H1 (cell line): ENCODE measurements around the gene VSIG10. TPM values are rescaled to one million over a fixed set of nuclear protein-coding genes. Genes with fewer than 3 reads are reported as not detected.

Experiments
- CTCF ChIA-PET: fragments of 300-600 bp; sonication (Branson Sonifier 250); formaldehyde crosslinking; loops from one replicate; lab custom pipeline; 2021; ENCODE audit not compliant: partially characterized antibody; lab: Charles Lee
- POLR2A ChIA-PET: fragments of 300-600 bp; sonication (Branson Sonifier 250); formaldehyde crosslinking; loops from one replicate; lab custom pipeline; 2021; ENCODE audit warnings: inconsistent platforms; ENCODE audit not compliant: partially characterized antibody; lab: Charles Lee
- DNase-seq, 2 experiments: peaks; one replicate each; pipeline versions ENCODE4 v3.0.0 to v3.0.0-alpha.2; 2010 to 2022; ENCODE audit warnings: low spot score in 2 of 2, low read depth in 1 of 2, mixed read lengths in 1 of 2
- FAIRE-seq: peaks from 2 replicates; lab custom pipeline; 2011; peaks lifted over from hg19 to GRCh38; lab: Jason Lieb, UNC
- H2AFZ ChIP-seq: 2 replicates; pipeline ENCODE4 v1.8.1; 2012; ENCODE audit warnings: low read length, inconsistent platforms
- H2AK5ac ChIP-seq: 2 replicates; pipeline ENCODE4 v1.6.1; 2013; ENCODE audit warnings: low read depth, low read length
- H2BK120ac ChIP-seq: replicated peaks from 2 replicates; pipeline ENCODE3; 2013; ENCODE audit warnings: low read depth, low read length, inconsistent platforms
- H2BK12ac ChIP-seq: 2 replicates; pipeline ENCODE4 v1.6.1; 2013; ENCODE audit warnings: low read depth, low read length
- H2BK15ac ChIP-seq: 2 replicates; pipeline ENCODE4 v1.6.1; 2013; ENCODE audit warnings: low read length
- H2BK20ac ChIP-seq: 2 replicates; pipeline ENCODE4 v1.6.1; 2013; ENCODE audit warnings: low read length
- H2BK5ac ChIP-seq: 2 replicates; pipeline ENCODE4 v1.6.1; 2013; ENCODE audit warnings: low read depth, low read length
- H3K14ac ChIP-seq: 2 replicates; pipeline ENCODE4 v1.6.1; 2013; ENCODE audit warnings: inconsistent platforms; ENCODE audit not compliant: insufficient read length
- H3K18ac ChIP-seq: 2 replicates; pipeline ENCODE4 v1.6.1; 2013; ENCODE audit warnings: low read length; ENCODE audit errors: extremely low read depth
- H3K23ac ChIP-seq: 2 replicates; pipeline ENCODE4 v1.6.1; 2013; ENCODE audit warnings: inconsistent platforms; ENCODE audit not compliant: insufficient read length
- H3K23me2 ChIP-seq: 2 replicates; pipeline ENCODE4 v1.6.1; 2013; ENCODE audit warnings: low read depth, low read length
- H3K27ac ChIP-seq: 2 replicates; pipeline ENCODE4 v1.6.1; 2011; ENCODE audit warnings: low read depth, low read length, inconsistent platforms
- H3K27me3 ChIP-seq, 4 experiments: replicated peaks in 1 of 4; 1 replicate in 1 of 4; 2 replicates in 3 of 4; pipeline versions ENCODE4 v1.6.1 to v1.8.1; 2011 to 2013; ENCODE audit warnings: low read length in 3 of 4, mild to moderate bottlenecking in 3 of 4, inconsistent platforms in 2 of 4, mixed read lengths in 2 of 4, moderate library complexity in 1 of 4; ENCODE audit not compliant: control insufficient read depth in 3 of 4, insufficient read depth in 3 of 4; ENCODE audit errors: extremely low read depth in 1 of 4
- H3K36me3 ChIP-seq, 4 experiments: 2 replicates each; pipeline versions ENCODE4 v1.6.1 to v1.8.1; 2011 to 2013; ENCODE audit warnings: mild to moderate bottlenecking in 4 of 4, low read length in 3 of 4, moderate library complexity in 2 of 4, control low read depth in 1 of 4, inconsistent platforms in 1 of 4; ENCODE audit not compliant: insufficient read depth in 4 of 4, control insufficient read depth in 2 of 4
- H3K4ac ChIP-seq: replicated peaks from 2 replicates; pipeline ENCODE3; 2013; ENCODE audit warnings: low read length, low read depth, mixed read lengths, inconsistent platforms; ENCODE audit not compliant: insufficient read length
- H3K4me1 ChIP-seq, 4 experiments: replicated peaks in 1 of 4; 1 replicate in 1 of 4; 2 replicates in 3 of 4; pipeline versions ENCODE4 v1.6.1 to v1.8.1; 2011 to 2013; ENCODE audit warnings: low read length in 3 of 4, inconsistent platforms in 2 of 4, mixed read lengths in 1 of 4; ENCODE audit not compliant: insufficient read depth in 4 of 4, control insufficient read depth in 3 of 4
- H3K4me2 ChIP-seq, 2 experiments: 2 replicates each; pipeline versions ENCODE4 v1.6.1 to v1.8.1; 2011 to 2013; ENCODE audit warnings: low read depth in 2 of 2, low read length in 2 of 2, control low read depth in 1 of 2, inconsistent platforms in 1 of 2, mild to moderate bottlenecking in 1 of 2; ENCODE audit not compliant: insufficient read depth in 1 of 2
- H3K4me3 ChIP-seq, 4 experiments: fragments of 200-600, 300-600 bp in 1 of 4; sonication (generic), shearing (Covaris generic), sonication (Bioruptor Twin) in 1 of 4; 2 replicates each; pipeline versions ENCODE4 v1.5.1 to v1.8.1; 2011 to 2016; ENCODE audit warnings: low read length in 4 of 4, low read depth in 3 of 4, control low read depth in 2 of 4, inconsistent platforms in 2 of 4, mild to moderate bottlenecking in 2 of 4, mixed read lengths in 1 of 4, moderate library complexity in 1 of 4; ENCODE audit not compliant: insufficient read depth in 2 of 4; ENCODE audit errors: extremely low read depth in 1 of 4
- H3K56ac ChIP-seq: replicated peaks from 2 replicates; pipeline ENCODE3; 2013; ENCODE audit warnings: low read depth, mild to moderate bottlenecking, mixed read lengths, low read length, inconsistent platforms; ENCODE audit not compliant: insufficient read length
- H3K79me1 ChIP-seq: 2 replicates; pipeline ENCODE4 v1.6.1; 2013; ENCODE audit warnings: low read depth, low read length, control low read depth
- H3K79me2 ChIP-seq, 2 experiments: 2 replicates each; pipeline versions ENCODE4 v1.6.1 to v1.8.1; 2012 to 2013; ENCODE audit warnings: low read length in 2 of 2, mild to moderate bottlenecking in 2 of 2, inconsistent platforms in 1 of 2; ENCODE audit not compliant: insufficient read depth in 2 of 2, control insufficient read depth in 1 of 2
- H3K9ac ChIP-seq, 4 experiments: replicated peaks in 1 of 4; 1 replicate in 1 of 4; 2 replicates in 3 of 4; pipeline versions ENCODE4 v1.6.1 to v1.8.1; 2011 to 2013; ENCODE audit warnings: low read depth in 3 of 4, low read length in 3 of 4, control low read depth in 2 of 4, mild to moderate bottlenecking in 2 of 4, moderate library complexity in 2 of 4, inconsistent platforms in 1 of 4; ENCODE audit errors: extremely low read depth in 1 of 4
- H3K9me3 ChIP-seq, 2 experiments: 2 replicates each; pipeline versions ENCODE4 v1.6.1 to v1.8.1; 2012 to 2013; ENCODE audit warnings: mild to moderate bottlenecking in 2 of 2, moderate library complexity in 2 of 2, control low read depth in 1 of 2, inconsistent platforms in 1 of 2, low read depth in 1 of 2, low read length in 1 of 2, mixed read lengths in 1 of 2; ENCODE audit not compliant: insufficient read depth in 2 of 2
- H4K20me1 ChIP-seq, 2 experiments: replicated peaks in 1 of 2; 2 replicates each; pipeline versions ENCODE3 to v1.8.1; 2011 to 2013; ENCODE audit warnings: inconsistent platforms in 2 of 2, low read length in 2 of 2, mild to moderate bottlenecking in 1 of 2; ENCODE audit not compliant: insufficient read depth in 2 of 2, control insufficient read depth in 1 of 2
- H4K5ac ChIP-seq: 2 replicates; pipeline ENCODE4 v1.6.1; 2013; ENCODE audit warnings: low read length, low read depth, mixed read lengths, inconsistent platforms; ENCODE audit not compliant: insufficient read length
- H4K8ac ChIP-seq: 2 replicates; pipeline ENCODE4 v1.8.0; 2013; ENCODE audit warnings: mild to moderate bottlenecking, moderate library complexity, low read length, inconsistent platforms; ENCODE audit not compliant: insufficient read depth; ENCODE audit errors: extremely low read depth
- H4K91ac ChIP-seq: replicated peaks from 2 replicates; pipeline ENCODE3; 2013; ENCODE audit warnings: low read length, mixed read lengths, inconsistent platforms; ENCODE audit not compliant: insufficient read length
- CEBPB ChIP-seq: IDR thresholded peaks from 2 replicates; pipeline ENCODE4 v1.6.1; 2012; ENCODE audit warnings: low read depth, low read length
- KDM4A ChIP-seq: IDR thresholded peaks from one replicate; pipeline ENCODE4 v1.7.1; 2012; ENCODE audit warnings: low read depth, mild to moderate bottlenecking, moderate library complexity, low read length, inconsistent platforms; ENCODE audit not compliant: severe bottlenecking
- WGBS, 2 experiments: shearing (Covaris generic) in 1 of 2; methylation state at CpG; one replicate each; pipeline versions ENCODE4 v1.1.6 to v1.1.7; 2013 to 2015; ENCODE audit warnings: low lambda C conversion rate in 2 of 2, mixed read lengths in 2 of 2, inconsistent platforms in 1 of 2, low coverage in 1 of 2, missing lambda C conversion rate in 1 of 2; ENCODE audit not compliant: insufficient replicate concordance in 2 of 2, insufficient coverage in 1 of 2, insufficient read length in 1 of 2; ENCODE audit errors: extremely low coverage in 1 of 2, missing lambda C conversion rate in 1 of 2; 5-methylcytosine and 5-hydroxymethylcytosine counted together
- polyA plus RNA-seq, 7 experiments: library from polyadenylated mRNA; depleted of rRNA in 3 of 7; stranded (reverse) in 5 of 7; unstranded in 2 of 7; fragments of >200 nt in 5 of 7; fragments of 200-250 nt in 2 of 7; gene quantifications; 1 replicate in 5 of 7; 2 replicates in 1 of 7; 4 replicates in 1 of 7; pipeline versions ENCODE4 v1.2.1 to v1.2.3, GENCODE V29; 2011 to 2013; ENCODE audit warnings: missing spikeins in 2 of 7, mixed read lengths in 2 of 7
- total RNA-seq: library from RNA; stranded (reverse); fragmentation: NEBNext Ultra II Directional; extraction: Animal tissue kit (Norgen Biotek cat#: 25700); gene quantifications from 2 replicates; pipeline ENCODE4 v1.2.1, GENCODE V29; 2021

The VSIG10 gene
- total and polyA plus RNA-seq, 2 of the 8 experiments (the other 6 are each of a cell fraction or from before 2014, with no cell fraction given) = 34.4 to 93.6 TPM

- WGBS, 2 experiments = 79% methylated on average over 4 of the region's 4 CpGs; no CpG with 5 or more reads in 1 of the 2 experiments
- Histone ChIP-seq H3K14ac (no peak overlapping the region), H3K18ac (no peak overlapping the region), H3K23me2 (peaks cover 7% of the 10 kb centered on the region; the same call in 1 of the 2 replicates), H3K79me2 (peaks cover 0 to 22% of the 10 kb centered on the region in 2 experiments; a peak in 2 of 4 replicates), H3K23ac (no peak overlapping the region), H2AFZ (no peak overlapping the region), H2BK12ac (no peak overlapping the region), H4K5ac (no peak overlapping the region), H4K91ac (no peak overlapping the region), H3K27me3 (no peaks in the 10 kb centered on the region), H3K9ac (no peak overlapping the region; a peak in 1 of 7 replicates), H4K8ac (no peak overlapping the region), H3K79me1 (peaks cover 4% of the 10 kb centered on the region; the same call in 1 of the 2 replicates), H2BK20ac (no peak overlapping the region), H3K36me3 (peaks cover 5 to 32% (median 14%) of the 10 kb centered on the region in 4 experiments; a peak in 7 of 8 replicates), H2BK5ac (no peak overlapping the region), H2BK120ac (no peak overlapping the region), H3K4me2 (peak overlapping the region in 1 of 2 experiments; percentile 98; a peak in 2 of 4 replicates), H3K27ac (no peak overlapping the region), H3K56ac (no peak overlapping the region), H2BK15ac (no peak overlapping the region), H3K4ac (no peak overlapping the region), H4K20me1 (no peaks in the 10 kb centered on the region), H2AK5ac (no peak overlapping the region), H3K4me3 (peak overlapping the region in 1 of 4 experiments; percentile 93; a peak in 2 of 8 replicates), H3K4me1 (peaks cover 3 to 10% (median 7%) of the 10 kb centered on the region in 4 experiments; a peak in 6 of 7 replicates), H3K9me3 (no peaks in the 10 kb centered on the region)
- DNase-seq (no peak), FAIRE-seq (no peak)
- ChIA-PET POLR2A (interaction anchor here (0.6 to 12.8 kb wide), 14 partner anchors 9 to 1784 kb away, joined by 3 to 106 read pairs (median 8); partner anchors contain the start of gene VSIG10), CTCF (interaction anchor here (0.5 to 5.5 kb wide), 24 partner anchors 8 to 449 kb away, joined by 3 to 49 read pairs (median 4); partner anchors contain the start of gene SUDS3)
- TF ChIP-seq CEBPB (peak; percentile 66; the same call in 1 of the 2 replicates), KDM4A (no peak)
Observed at GRCh38 chr12:118063576-118064391, 40.0 kb downstream of the VSIG10 start.
